ENCODE data around the gene UBE2S. TPM values are rescaled to one million over a fixed set of nuclear protein-coding genes. Genes with fewer than 3 reads are reported as not detected.
A peak's percentile ranks its signal among the peaks of the same experiment; 100 is the strongest.
"Not testable (repeated sequence)": the region's sequence is repeated elsewhere in the genome, so short reads cannot be mapped to it uniquely, and the experiment has no call there.

Gene UBE2S
- 10 to 100 TPM; 14.6 to 55.8 TPM for total RNA-seq
- polyA plus RNA-seq (ENCODE audit: insufficient read length in 2 of 2), result 100 to 1,000 TPM; 104 to 124 TPM
- long read RNA-seq, donor 1, transcript UBE2S-201 (4 exons, 2,548 nt), result major isoform, 105 of 116 reads
- long read RNA-seq, donor 1, partial matches to known transcripts, result 5 of 116 reads
- long read RNA-seq, donor 1, other reads (novel, unspliced or antisense), result 6 of 116 reads
- long read RNA-seq, donor 2, transcript UBE2S-201 (4 exons, 2,548 nt), result major isoform, 79 of 79 reads
- long read RNA-seq, donor 2, partial matches to known transcripts, result 0 of 79 reads
- long read RNA-seq, donor 2, other reads (novel, unspliced or antisense), result 0 of 79 reads
- long read RNA-seq, donor 3, transcript UBE2S-201 (4 exons, 2,548 nt), result major isoform, 78 of 78 reads
- long read RNA-seq, donor 3, partial matches to known transcripts, result 0 of 78 reads
- long read RNA-seq, donor 3, other reads (novel, unspliced or antisense), result 0 of 78 reads
- long read RNA-seq, donor 4, transcript UBE2S-201 (4 exons, 2,548 nt), result major isoform, 77 of 86 reads
- long read RNA-seq, donor 4, partial matches to known transcripts, result 8 of 86 reads
- long read RNA-seq, donor 4, other reads (novel, unspliced or antisense), result 0 of 86 reads

- Histone ChIP-seq H3K27ac (ENCODE audit: low read depth, low read length) (peak within 1 kb of the TSS; percentile 98), H3K36me3 (ENCODE audit: control insufficient read depth, insufficient read depth, low read length) (peaks cover 32% of the 10 kb centered on the region), H3K4me1 (ENCODE audit: control insufficient read depth, insufficient read depth, low read length) (peaks cover 36% of the 10 kb centered on the region), H3K4me3 (ENCODE audit: low read depth, low read length) (peak within 1 kb of the TSS; percentile 59)
- under 1% methylated on average over 36 of the region's 36 CpGs for WGBS (ENCODE audit: insufficient coverage)
- DNase-seq (ENCODE audit: low read depth in 4 of 6, low spot score in 6 of 6); H3K27me3 ChIP-seq (ENCODE audit: control insufficient read depth, insufficient read depth, low read length); H3K9me3 ChIP-seq (ENCODE audit: control insufficient read depth, insufficient read depth, low read length): not testable (repeated sequence)
These were observed at the start of gene UBE2S for GRCh38 chr19:55407550-55407799. Gene UBE2S (minus strand): TSS chr19:55407788. CDS start chr19:55407589, 199 bp downstream.

GRCh38 chr19:55456347-55456746 is 48.8 kb upstream of the UBE2S start:
- Histone ChIP-seq H3K27ac (ENCODE audit: low read depth, low read length) (no peak overlapping the region), H3K4me3 (ENCODE audit: low read depth, low read length) (no peak overlapping the region), H3K9me3 (ENCODE audit: control insufficient read depth, insufficient read depth, low read length) (no peaks in the 10 kb centered on the region), H3K27me3 (ENCODE audit: control insufficient read depth, insufficient read depth, low read length) (peaks cover 6% of the 10 kb centered on the region), H3K36me3 (ENCODE audit: control insufficient read depth, insufficient read depth, low read length) (peaks cover 34% of the 10 kb centered on the region), H3K4me1 (ENCODE audit: control insufficient read depth, insufficient read depth, low read length) (peaks cover 52% of the 10 kb centered on the region)
- 89% methylated on average over 14 of the region's 14 CpGs for WGBS (ENCODE audit: insufficient coverage)
- no peak for DNase-seq (ENCODE audit: low read depth in 4 of 6, low spot score in 6 of 6)

GRCh38 chr19:55455576-55456235 is 48.1 kb upstream of the UBE2S start:
- Histone ChIP-seq H3K4me1 (ENCODE audit: control insufficient read depth, insufficient read depth, low read length) (peaks cover 48% of the 10 kb centered on the region), H3K4me3 (ENCODE audit: low read depth, low read length) (no peak overlapping the region), H3K27ac (ENCODE audit: low read depth, low read length) (no peak overlapping the region), H3K36me3 (ENCODE audit: control insufficient read depth, insufficient read depth, low read length) (peaks cover 34% of the 10 kb centered on the region), H3K9me3 (ENCODE audit: control insufficient read depth, insufficient read depth, low read length) (no peaks in the 10 kb centered on the region), H3K27me3 (ENCODE audit: control insufficient read depth, insufficient read depth, low read length) (peaks cover 6% of the 10 kb centered on the region)
- no peak for DNase-seq (ENCODE audit: low read depth in 4 of 6, low spot score in 6 of 6)
- 94% methylated on average over 11 of the region's 11 CpGs for WGBS (ENCODE audit: insufficient coverage)

GRCh38 chr19:55454787-55455243 is 47.2 kb upstream of the UBE2S start:
- peaks cover 46% of the 10 kb centered on the region for H3K4me1 ChIP-seq (ENCODE audit: control insufficient read depth, insufficient read depth, low read length)
- peak in 2 of 6 donors; percentile 36 to 53 for DNase-seq (ENCODE audit: low read depth in 4 of 6, low spot score in 6 of 6)
- peaks cover 6% of the 10 kb centered on the region for H3K27me3 ChIP-seq (ENCODE audit: control insufficient read depth, insufficient read depth, low read length)
- H3K27ac ChIP-seq (ENCODE audit: low read depth, low read length), result no peak overlapping the region
- no peaks in the 10 kb centered on the region for H3K9me3 ChIP-seq (ENCODE audit: control insufficient read depth, insufficient read depth, low read length)
- 60% methylated on average over 11 of the region's 14 CpGs for WGBS (ENCODE audit: insufficient coverage)
- peaks cover 34% of the 10 kb centered on the region for H3K36me3 ChIP-seq (ENCODE audit: control insufficient read depth, insufficient read depth, low read length)
- H3K4me3 ChIP-seq (ENCODE audit: low read depth, low read length), result no peak overlapping the region

GRCh38 chr19:55453511-55454260 is 46.1 kb upstream of the UBE2S start:
- peaks cover 51% of the 10 kb centered on the region for H3K4me1 ChIP-seq (ENCODE audit: control insufficient read depth, insufficient read depth, low read length)
- H3K9me3 ChIP-seq (ENCODE audit: control insufficient read depth, insufficient read depth, low read length), result no peaks in the 10 kb centered on the region
- H3K27me3 ChIP-seq (ENCODE audit: control insufficient read depth, insufficient read depth, low read length), result peaks cover 6% of the 10 kb centered on the region
- no peak for DNase-seq (ENCODE audit: low read depth in 4 of 6, low spot score in 6 of 6)
- 86% methylated on average over 10 of the region's 12 CpGs for WGBS (ENCODE audit: insufficient coverage)
- H3K27ac ChIP-seq (ENCODE audit: low read depth, low read length), result no peak overlapping the region
- H3K4me3 ChIP-seq (ENCODE audit: low read depth, low read length), result no peak overlapping the region
- H3K36me3 ChIP-seq (ENCODE audit: control insufficient read depth, insufficient read depth, low read length), result peaks cover 34% of the 10 kb centered on the region

GRCh38 chr19:55452749-55453346 is 45.3 kb upstream of the UBE2S start:
- Histone ChIP-seq H3K36me3 (ENCODE audit: control insufficient read depth, insufficient read depth, low read length) (peaks cover 36% of the 10 kb centered on the region), H3K27me3 (ENCODE audit: control insufficient read depth, insufficient read depth, low read length) (peaks cover 6% of the 10 kb centered on the region), H3K4me1 (ENCODE audit: control insufficient read depth, insufficient read depth, low read length) (peaks cover 55% of the 10 kb centered on the region), H3K27ac (ENCODE audit: low read depth, low read length) (no peak overlapping the region), H3K4me3 (ENCODE audit: low read depth, low read length) (peak overlapping the region; percentile 55), H3K9me3 (ENCODE audit: control insufficient read depth, insufficient read depth, low read length) (no peaks in the 10 kb centered on the region)
- DNase-seq (ENCODE audit: low read depth in 4 of 6, low spot score in 6 of 6), result peak; percentile 88 to 99 (median 94)
- under 1% methylated on average over 26 of the region's 34 CpGs for WGBS (ENCODE audit: insufficient coverage)

- H3K27ac ChIP-seq (ENCODE audit: low read depth, low read length), result no peak overlapping the region
- under 1% methylated on average over 57 of the region's 57 CpGs for WGBS (ENCODE audit: insufficient coverage)
- peaks cover 36% of the 10 kb centered on the region for H3K36me3 ChIP-seq (ENCODE audit: control insufficient read depth, insufficient read depth, low read length)
- peak overlapping the region; percentile 55 for H3K4me3 ChIP-seq (ENCODE audit: low read depth, low read length)
- H3K27me3 ChIP-seq (ENCODE audit: control insufficient read depth, insufficient read depth, low read length), result peaks cover 6% of the 10 kb centered on the region
- H3K9me3 ChIP-seq (ENCODE audit: control insufficient read depth, insufficient read depth, low read length), result no peaks in the 10 kb centered on the region
- H3K4me1 ChIP-seq (ENCODE audit: control insufficient read depth, insufficient read depth, low read length), result peaks cover 62% of the 10 kb centered on the region
- DNase-seq (ENCODE audit: low read depth in 4 of 6, low spot score in 6 of 6), result peak in 3 of 6 donors; percentile 69 to 92 (median 92)
These were observed 44.6 kb upstream of the UBE2S start for GRCh38 chr19:55451965-55452748.

GRCh38 chr19:55451163-55451964 is 43.8 kb upstream of the UBE2S start:
- WGBS (ENCODE audit: insufficient coverage), result under 1% methylated on average over 77 of the region's 80 CpGs
- H3K36me3 ChIP-seq (ENCODE audit: control insufficient read depth, insufficient read depth, low read length), result peaks cover 32% of the 10 kb centered on the region
- peak in 1 of 6 donors; percentile 33 for DNase-seq (ENCODE audit: low read depth in 4 of 6, low spot score in 6 of 6)
- H3K4me1 ChIP-seq (ENCODE audit: control insufficient read depth, insufficient read depth, low read length), result peaks cover 67% of the 10 kb centered on the region
- peak overlapping the region; percentile 55 for H3K4me3 ChIP-seq (ENCODE audit: low read depth, low read length)
- H3K27ac ChIP-seq (ENCODE audit: low read depth, low read length), result no peak overlapping the region
- H3K27me3 ChIP-seq (ENCODE audit: control insufficient read depth, insufficient read depth, low read length), result peaks cover 6% of the 10 kb centered on the region
- no peaks in the 10 kb centered on the region for H3K9me3 ChIP-seq (ENCODE audit: control insufficient read depth, insufficient read depth, low read length)
